ENCODE results near the gene DAAM2.

GRCh38 chr6:39896701-39897100 is 104.5 kb downstream of the DAAM2 start:
- TF ChIP-seq, protein P1, sequence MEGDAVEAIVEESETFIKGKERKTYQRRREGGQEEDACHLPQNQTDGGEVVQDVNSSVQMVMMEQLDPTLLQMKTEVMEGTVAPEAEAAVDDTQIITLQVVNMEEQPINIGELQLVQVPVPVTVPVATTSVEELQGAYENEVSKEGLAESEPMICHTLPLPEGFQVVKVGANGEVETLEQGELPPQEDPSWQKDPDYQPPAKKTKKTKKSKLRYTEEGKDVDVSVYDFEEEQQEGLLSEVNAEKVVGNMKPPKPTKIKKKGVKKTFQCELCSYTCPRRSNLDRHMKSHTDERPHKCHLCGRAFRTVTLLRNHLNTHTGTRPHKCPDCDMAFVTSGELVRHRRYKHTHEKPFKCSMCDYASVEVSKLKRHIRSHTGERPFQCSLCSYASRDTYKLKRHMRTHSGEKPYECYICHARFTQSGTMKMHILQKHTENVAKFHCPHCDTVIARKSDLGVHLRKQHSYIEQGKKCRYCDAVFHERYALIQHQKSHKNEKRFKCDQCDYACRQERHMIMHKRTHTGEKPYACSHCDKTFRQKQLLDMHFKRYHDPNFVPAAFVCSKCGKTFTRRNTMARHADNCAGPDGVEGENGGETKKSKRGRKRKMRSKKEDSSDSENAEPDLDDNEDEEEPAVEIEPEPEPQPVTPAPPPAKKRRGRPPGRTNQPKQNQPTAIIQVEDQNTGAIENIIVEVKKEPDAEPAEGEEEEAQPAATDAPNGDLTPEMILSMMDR (conservative IDR thresholded peaks at IDR 0.05 in 1 of 2, IDR thresholded peaks at IDR 0.05 in 1 of 2; ENCODE audit: low read depth in 1 of 2, low read length in 2 of 2), result no peak
- no peak for TF ChIP-seq EZH2 (IDR thresholded peaks at IDR 0.05; ENCODE audit: low read length, missing control alignments)
